ENCODE measurements around the gene ANKRD44.

DNA sequence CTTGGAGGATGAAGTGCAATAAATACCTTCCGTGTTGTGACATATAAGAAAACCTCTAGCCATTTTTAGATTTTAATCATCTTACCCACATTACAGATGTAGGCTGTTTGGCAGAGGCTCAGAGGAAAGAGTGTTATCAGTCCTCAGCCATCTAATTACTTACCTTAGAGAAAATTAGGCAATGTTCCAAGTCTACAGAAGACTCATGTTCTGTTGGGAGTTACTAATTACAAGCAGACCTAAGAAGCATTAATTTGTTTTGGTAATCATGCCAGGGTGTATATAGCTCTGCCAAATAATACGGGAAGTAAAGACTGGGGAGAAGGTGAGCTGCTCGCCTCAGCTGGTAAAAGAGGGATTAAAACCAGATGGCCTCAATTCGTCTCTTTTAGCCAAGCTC is 258.2 kb downstream of the ANKRD44 start:
- TF ChIP-seq, protein P1, sequence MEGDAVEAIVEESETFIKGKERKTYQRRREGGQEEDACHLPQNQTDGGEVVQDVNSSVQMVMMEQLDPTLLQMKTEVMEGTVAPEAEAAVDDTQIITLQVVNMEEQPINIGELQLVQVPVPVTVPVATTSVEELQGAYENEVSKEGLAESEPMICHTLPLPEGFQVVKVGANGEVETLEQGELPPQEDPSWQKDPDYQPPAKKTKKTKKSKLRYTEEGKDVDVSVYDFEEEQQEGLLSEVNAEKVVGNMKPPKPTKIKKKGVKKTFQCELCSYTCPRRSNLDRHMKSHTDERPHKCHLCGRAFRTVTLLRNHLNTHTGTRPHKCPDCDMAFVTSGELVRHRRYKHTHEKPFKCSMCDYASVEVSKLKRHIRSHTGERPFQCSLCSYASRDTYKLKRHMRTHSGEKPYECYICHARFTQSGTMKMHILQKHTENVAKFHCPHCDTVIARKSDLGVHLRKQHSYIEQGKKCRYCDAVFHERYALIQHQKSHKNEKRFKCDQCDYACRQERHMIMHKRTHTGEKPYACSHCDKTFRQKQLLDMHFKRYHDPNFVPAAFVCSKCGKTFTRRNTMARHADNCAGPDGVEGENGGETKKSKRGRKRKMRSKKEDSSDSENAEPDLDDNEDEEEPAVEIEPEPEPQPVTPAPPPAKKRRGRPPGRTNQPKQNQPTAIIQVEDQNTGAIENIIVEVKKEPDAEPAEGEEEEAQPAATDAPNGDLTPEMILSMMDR (IDR thresholded peaks at IDR 0.05), result no peak
- TF ChIP-seq POLR2A (IDR thresholded peaks at IDR 0.05), result no peak
